Activated T-helper 1 cell treated with Interleukin-2 at 50 U/mL for 16 hours (primary cell): ENCODE results near the gene KLHL10.

ENCODE experiments used
- DNase-seq: peaks from one replicate; pipeline ENCODE4 v3.0.0-alpha.2; 2020; ENCODE audit warnings: low read depth

Gene KLHL10

GRCh38 chr17:41895617-41896016 is 58.0 kb downstream of the KLHL10 start:
- no peak for DNase-seq

GRCh38 chr17:41896726-41897125 is 59.1 kb downstream of the KLHL10 start:
- DNase-seq: no peak
